GM18498 (cell line): ENCODE data around the gene NCAM2.

Experiments used
- ATAC-seq: cut with Tn5 transposase; IDR thresholded peaks from one replicate; pipeline ENCODE4 v1.9.1; 2021; ENCODE audit warnings: mild to moderate bottlenecking, moderate library complexity; ENCODE audit not compliant: unreplicated experiment

Gene NCAM2

DNA sequence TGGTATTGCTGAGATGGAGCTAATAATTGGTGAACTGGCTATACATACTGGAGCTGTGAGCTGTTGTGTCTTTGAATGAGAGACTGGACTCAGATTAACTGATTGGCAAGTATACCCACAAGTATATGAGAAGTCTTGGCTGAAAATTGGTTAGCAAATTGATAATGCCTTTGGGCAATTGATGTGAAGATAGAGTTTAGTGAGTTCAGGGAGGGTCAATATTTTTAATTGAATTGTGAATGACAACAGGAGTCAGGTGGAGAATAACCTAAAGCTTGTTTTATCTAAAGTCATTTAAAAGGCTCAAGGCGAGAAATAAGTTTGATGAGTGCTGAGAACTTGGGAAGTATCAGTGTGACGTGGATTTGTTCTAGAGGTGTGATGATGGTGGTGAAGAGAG, 27.5 kb downstream of the NCAM2 start:
- ATAC-seq, result no peak

DNA sequence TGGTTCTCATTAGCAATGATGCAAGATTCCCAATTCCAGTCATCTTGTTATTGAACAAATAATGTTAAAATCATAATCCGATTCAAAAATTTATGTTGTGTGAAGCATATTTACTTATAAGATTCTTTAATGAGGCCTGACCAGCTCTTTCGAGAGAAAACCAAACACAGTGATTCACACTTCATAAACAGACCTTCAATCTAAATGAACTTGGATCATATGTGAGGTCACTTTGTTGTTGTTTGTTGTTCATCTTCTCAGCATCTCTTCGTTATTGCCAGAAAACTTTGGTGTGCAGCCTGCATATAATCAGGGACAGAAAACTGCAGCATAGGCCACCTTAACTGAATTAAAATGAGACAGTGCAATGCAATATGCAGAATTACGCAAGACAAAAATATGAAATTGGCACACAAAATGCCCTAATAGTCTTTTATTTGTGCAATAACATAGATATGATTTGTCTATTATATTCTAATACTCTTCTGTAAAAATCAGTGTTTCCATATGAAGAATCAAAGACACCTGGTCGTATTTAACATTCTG, 30.1 kb downstream of the NCAM2 start:
- no peak for ATAC-seq

DNA sequence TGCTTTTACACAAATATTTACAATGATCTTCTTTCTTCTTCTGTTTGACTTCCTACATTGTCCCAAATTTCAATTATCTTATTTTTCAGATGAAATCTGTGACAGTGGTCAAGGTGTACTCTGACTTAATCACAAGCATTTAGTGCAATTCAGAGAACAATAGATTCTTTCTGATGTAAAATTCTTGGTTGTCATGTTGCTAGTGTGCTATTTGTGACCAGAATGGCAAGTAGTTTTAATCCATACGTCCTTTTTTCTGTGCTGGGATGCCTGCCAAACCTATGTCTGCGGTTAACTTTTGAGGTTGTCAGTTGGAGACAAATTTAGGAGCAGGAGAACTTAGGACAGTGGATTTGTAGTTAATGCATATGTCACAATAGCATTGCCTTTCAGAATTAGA, 31.0 kb downstream of the NCAM2 start:
- no peak for ATAC-seq

DNA sequence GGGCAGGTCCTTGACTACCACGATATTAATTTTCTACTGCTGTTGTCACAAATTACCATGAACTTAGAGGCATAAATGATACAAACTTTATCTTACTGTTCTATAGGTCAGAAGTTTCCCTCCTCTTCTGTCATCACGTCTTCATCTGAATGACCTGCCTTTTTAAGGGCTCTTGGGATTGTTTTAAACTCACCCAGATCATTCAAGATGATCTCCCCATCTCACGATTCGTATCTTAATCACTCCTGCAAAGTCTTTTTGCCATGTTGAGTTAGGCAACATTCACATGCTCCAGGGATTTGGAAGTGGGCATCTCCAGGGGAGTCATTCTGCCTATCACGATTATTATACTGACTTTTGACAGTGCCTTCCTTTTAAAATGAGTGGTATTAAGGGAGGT, 32.1 kb downstream of the NCAM2 start:
- ATAC-seq, result no peak

DNA sequence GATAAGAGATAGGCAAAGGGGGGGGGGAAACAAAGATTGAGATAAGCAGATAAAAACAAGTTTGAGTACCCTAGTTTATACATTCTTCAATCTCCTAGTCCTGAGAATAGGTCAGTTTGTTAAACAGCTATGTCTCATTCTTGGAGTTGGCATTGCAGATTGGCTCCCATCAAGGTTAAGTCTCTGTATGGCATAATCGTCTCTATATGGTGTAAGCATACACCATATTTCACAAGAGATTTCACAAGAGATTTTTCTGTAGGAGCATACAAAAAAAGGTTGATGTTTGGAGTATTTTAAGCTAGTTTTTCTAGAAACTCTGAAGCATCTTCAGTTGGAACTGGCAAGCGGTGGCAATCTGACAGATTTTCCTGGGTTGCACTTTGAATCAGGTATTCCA, 35.8 kb downstream of the NCAM2 start:
- no peak for ATAC-seq

DNA sequence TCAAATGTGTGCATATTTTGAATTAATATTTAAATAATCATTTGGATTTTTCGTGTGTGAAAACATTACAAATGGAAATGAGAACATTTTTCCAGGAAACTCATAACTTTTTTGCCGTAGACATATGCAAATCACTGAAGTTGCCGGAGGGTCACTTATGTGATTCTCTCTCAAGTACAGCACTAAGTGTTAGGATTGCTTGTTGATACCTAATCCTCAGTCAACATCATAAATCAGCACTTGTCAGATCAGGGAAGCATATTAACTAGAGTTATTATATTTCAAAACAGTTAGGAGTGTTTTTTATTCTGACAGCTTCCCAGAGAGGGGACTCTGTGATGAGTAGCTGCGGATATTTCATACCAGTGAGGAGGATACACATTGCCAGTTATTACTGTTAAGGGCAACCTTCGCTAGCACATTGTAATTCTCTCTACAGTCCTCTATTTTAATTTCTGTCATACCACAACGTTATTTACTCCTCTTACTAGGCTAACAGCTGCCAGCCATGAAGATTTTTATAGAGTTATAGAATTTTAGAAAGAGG, 41.5 kb downstream of the NCAM2 start:
- no peak for ATAC-seq

DNA sequence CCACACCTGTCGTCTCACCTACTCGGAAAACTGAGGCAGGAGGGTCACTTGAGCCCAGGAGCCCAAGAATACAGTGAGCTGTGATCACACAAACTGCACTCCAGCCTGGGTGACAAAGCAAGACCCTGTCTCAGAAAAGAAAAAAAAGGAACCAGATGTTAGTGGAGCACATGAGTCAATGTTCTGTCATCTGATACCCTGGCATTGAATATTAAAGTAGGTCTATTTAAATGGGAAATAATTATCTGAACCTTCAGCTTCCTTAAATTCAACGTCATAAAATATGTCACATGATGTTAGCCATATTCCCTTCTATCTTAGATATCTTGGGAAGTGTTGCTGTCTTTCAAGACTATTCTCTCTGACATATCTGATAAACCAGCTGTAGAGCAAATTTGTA, 47.3 kb downstream of the NCAM2 start:
- ATAC-seq, result no peak

DNA sequence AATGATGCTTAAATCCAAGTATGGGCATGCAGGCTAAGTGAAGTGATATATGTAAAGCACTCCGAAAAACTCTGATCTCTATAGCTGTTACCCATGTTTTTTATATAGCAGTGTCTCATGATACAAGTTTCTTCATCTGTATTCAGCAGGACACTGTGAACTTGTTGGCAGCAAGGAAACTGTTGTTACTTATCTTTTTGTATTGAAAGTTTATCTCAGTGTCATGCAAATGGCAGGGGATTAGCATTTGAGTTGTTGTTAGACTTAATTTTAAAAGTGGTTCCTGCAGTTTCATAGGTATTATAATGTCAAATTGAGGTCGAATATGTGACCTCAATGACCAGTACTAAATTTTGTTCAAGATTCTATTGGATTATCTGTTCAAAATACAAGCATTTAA, 47.9 kb downstream of the NCAM2 start:
- no peak for ATAC-seq

DNA sequence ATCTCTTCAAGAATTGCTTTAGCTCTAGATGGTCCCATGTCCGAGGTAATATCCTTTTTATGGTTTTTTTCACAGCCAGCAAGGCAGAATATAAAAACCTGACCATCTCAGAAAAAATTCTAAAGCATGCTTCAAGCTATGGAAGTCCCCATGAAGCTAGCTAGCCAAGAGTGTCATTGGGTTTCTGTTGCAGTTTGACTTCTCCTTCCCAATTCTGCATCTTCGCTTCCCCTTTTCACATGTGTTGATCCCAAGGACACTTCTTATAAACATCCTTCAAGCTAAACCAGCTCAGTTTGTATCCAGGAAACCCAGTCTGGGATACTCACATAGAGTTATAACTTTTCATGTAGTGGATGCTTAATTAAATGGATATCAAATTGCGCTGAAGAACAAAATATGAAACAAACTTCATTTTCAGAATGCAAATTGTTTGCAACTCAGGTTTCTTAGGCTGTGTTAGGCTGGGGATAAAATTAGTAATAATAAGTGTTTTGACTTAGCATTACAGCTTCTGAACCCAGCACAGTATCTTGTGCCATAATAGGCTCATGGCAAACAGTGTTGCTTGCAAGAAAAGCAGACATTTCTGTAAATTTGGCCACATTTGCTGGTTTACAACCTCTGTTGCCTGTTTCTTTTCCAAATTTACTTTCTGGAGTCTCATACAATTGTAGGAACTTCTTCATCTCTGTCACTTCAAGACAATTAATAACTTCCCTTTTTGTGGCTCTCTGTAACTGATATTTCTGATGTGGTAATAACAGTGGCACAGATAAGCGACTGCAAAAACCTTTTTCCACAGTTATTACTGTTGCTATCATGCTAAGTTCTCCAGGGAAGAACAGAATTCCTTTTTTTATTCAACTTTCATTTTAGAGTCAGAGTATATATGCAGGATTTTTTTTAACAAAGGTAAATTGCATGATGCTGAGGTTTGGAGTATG, 53.2 kb downstream of the NCAM2 start:
- no peak for ATAC-seq

DNA sequence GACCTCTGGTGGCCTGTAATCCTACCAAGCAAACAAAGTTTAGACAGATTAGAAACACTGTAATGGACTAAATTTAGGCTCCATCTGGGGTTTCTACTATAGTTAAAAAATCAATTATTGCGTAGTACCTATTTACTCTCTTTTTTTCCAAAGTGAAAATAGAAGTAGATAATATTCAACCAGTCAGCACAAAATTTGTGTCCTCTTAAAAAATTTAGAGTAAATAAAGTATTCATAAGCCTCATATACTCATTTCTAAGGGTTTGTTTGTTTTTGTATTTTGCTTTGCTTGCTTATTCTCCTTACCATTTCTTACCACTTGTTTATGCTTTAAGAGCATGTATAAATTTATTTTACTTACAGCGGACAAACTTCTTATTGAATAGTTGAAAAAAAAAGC, 54.5 kb downstream of the NCAM2 start:
- ATAC-seq, result no peak

DNA sequence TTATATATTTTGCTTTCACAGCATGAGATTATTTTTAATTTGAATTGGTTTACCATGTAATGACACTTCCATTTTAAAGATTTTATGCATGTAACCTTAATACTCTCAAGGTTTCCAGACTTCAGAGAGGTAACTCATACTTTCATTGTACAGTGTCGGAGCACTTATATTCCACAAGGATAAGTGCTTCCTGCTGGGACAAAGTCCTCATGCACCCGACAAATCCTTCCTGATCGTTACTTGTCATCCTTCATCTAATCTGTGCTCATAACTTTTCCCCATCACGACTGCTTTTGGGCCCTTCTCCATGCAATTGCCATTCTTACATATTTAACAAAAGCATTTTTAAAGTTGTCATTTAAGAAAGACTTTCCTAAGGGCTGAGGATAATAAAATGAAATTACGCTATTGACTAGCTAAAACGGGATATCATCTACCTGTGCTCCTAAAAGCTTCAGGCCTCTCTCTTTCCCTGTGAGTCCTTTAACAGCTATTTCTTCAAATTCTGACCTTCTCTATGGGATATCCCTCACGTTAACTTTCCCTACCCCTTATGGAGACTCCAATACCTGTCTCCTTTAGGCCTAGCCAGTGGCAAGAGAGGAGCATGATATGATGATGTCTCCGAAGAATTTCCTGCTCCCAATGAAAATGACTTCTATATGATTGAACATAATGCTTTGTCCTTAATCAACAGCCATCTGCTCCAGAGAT, 59.3 kb downstream of the NCAM2 start:
- ATAC-seq, result no peak

DNA sequence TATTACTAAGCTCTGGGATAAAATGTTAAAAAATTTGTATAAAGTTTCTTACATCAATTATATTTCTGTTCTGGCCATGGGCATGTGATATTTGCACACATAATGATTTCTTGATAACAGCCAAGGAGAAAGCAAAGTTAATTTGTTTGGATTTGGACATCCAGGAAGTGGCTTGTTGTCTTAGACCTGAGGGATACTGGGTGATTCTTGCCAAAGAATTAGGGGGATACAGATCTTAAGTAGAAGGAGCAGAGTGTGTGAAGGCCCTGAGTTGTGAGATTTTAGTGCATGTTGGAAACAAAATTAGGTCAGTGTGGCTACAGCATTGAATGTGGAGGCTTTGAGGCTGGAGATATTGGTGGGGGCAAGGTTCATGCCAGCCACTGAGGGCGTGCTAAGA, 65.6 kb downstream of the NCAM2 start:
- ATAC-seq, result no peak

DNA sequence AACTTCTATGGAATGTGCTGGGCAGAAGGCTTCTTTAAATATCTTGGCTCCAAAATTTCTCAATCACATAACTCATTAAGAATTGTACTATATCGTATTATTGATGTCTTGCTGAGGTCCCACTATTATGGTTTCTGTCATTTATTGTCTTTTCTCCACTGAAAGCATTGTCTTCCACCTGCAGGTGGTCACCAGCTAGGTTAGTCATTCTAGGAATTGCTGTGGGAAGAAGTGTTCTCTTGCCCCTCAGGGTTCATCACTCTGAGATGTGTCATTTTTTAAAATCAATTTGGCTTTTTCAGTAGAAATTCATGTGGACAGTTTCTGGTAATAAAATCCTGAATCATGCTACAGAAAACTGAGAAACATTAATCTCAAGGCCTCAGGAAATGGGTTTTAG, 66.1 kb downstream of the NCAM2 start:
- no peak for ATAC-seq

DNA sequence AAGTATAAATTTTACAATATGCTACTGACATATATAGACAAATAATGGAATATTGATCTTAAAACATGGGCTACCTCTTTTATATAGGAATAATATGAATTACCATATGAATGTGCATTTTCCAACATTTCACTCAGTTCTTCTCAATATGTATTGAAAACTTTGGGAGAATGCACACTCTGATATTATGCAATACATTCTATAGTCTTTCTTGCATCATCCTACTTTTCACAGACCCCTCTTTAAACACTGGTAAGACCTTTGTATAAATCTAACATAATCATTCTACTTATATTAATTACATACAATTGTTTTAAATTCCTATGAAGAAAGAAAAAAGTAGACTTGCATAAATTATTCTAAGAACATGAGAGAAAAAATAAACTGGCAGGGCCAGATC, 69.2 kb downstream of the NCAM2 start:
- no peak for ATAC-seq

DNA sequence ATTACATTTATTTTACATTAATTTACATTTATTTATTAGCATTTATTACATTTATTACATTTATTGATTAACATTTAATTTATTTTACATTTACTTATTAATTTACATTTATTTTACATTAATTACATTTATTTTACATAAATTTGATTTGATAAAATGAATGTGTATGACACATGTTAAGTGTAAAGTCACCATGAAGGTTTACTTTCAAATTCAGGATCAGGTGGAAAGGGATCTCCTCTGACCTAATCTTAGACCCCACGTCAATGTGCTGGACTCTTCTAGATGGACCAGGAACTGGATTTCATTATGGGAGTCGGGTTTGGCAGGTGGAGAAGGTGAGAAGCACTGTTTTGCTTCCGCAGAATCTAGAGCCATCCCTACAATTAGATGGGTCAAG, 76.1 kb downstream of the NCAM2 start:
- ATAC-seq, result no peak

DNA sequence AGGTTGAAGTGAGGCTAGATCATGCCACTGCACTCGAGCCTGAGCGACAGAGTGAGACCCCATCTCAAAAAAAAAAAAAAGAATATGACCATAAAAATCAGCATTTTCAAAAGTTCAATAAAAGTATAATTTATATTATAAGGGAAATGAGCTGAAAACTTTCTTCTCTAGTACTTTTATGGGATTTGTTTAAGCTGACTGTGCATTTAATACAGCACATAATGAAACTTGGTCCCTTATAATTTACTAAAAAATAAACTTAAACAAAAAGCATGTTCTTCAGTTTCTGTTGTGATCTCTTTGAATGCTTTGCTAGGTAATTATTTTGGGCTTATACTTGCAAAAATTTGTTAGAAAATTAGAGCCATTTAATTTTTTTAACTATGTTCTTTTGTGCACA, 77.8 kb downstream of the NCAM2 start:
- ATAC-seq, result no peak

DNA sequence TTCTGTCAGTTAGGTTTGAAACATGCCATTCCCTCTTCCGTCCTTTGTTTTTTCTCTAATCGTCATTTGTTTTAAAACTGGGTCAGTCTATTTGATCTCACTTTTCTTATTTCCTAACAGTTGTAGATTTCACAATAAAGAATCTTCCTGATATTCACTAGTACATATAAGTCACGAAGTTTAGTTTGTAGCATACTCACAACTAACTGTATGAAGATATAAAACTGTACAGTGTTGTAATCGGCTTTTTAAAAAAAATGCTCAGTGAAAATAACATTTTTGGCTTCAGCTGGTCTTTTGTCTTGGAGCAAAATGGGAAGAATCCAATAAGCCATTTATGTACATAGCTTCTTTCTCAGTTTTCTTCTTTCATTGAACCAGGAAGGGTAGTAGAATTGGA, 78.3 kb downstream of the NCAM2 start:
- ATAC-seq, result no peak

DNA sequence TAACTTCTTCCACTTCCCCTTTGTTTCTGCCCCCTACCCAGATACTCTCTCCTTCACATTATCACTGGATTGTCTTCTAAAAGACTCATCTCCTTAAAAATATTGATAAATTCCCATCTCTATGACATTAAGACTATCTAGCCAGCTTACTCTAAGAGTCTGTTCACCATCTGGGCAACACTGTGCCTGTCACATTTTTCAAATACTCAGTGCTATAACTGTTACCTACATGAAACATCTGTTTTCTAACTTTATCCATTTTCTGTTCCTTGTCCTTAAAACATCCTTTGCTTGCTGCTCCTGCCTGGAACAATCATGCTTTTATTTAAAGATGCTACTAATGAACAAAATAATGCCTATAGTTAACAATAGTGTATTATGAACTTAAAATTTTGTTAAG, 81.4 kb downstream of the NCAM2 start:
- no peak for ATAC-seq

DNA sequence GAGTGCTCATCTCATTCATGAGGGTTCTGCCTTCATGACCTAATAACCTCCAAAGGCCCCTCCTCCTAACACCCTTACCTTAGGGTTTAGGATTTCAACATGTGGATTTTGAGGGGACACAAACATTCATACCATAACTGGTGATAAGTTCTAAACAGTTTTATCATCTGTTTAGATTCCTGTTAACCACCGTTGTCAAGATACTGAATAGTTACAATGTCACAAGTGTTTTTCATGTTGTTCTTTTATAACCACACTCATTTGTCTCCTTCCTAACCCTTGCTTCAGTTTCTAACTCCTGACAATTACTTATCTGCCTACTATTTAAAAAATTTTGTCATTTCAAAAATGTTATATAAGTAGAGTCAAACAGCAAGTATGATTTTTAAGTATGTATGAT, 86.0 kb downstream of the NCAM2 start:
- no peak for ATAC-seq

DNA sequence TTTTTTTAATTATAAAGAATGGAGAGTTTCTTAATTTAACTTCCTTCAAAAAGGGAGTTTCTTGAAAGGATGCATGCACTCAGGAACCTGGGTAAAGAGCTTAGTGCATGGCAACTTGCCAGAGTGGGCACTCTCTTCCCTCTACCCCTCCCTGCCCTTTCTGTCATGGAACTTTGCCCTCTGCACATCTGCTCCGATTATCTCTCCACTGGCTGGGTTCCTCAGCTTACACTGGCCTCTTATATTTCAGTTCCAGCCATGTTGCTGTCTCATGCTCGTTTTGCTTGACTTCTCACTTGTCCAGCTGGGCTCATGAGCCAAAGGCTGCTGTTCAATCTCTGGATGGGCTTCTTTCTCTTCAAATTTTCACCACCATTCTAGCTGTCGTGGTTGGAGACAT, 87.0 kb downstream of the NCAM2 start:
- no peak for ATAC-seq

DNA sequence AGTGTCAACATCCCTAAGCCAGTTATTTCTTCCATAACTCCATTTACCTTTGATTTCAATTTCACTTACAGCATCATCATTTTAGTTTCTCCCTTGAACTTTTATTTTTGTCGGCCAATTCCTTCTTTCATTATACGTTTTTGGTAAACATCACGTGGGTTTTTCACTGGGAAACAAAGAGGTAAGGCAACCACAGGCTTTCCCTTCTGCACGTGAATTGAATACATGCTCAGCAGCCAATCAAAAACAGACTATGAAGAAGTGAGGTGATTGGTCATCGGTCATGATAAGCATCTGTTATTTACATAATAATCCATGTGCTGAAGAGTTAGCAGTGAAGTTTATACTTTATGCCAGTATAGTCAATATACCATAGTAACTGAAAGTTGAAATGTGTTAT, 98.7 kb downstream of the NCAM2 start:
- ATAC-seq, result no peak

DNA sequence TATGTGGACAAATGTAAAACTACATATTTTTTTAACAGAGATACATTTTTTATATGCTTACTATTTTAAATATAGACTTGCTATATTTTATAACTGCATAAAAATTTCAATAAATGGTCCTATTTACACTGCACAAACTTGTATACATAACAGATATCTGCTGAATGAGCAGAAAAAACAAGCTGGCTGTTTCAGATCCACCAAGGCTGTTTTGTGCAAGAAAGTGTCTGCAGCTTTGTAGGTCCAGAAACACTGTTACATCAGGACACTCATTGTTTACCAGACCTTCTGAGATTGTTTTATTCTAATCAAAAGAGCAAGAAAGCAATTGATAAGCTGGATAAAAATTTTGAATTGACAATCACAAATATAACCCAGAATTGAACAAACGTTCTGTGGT, 99.3 kb downstream of the NCAM2 start:
- no peak for ATAC-seq
